Suppressor macrophage treated with lipopolysaccharide for 1 hour (primary cell): Measurements from ENCODE around the gene C1QTNF12.

Experiments used
- DNase-seq, 3 donors: peaks; one replicate each; pipeline ENCODE4 v3.0.0-alpha.2; 2020 to 2022

The C1QTNF12 gene

DNA sequence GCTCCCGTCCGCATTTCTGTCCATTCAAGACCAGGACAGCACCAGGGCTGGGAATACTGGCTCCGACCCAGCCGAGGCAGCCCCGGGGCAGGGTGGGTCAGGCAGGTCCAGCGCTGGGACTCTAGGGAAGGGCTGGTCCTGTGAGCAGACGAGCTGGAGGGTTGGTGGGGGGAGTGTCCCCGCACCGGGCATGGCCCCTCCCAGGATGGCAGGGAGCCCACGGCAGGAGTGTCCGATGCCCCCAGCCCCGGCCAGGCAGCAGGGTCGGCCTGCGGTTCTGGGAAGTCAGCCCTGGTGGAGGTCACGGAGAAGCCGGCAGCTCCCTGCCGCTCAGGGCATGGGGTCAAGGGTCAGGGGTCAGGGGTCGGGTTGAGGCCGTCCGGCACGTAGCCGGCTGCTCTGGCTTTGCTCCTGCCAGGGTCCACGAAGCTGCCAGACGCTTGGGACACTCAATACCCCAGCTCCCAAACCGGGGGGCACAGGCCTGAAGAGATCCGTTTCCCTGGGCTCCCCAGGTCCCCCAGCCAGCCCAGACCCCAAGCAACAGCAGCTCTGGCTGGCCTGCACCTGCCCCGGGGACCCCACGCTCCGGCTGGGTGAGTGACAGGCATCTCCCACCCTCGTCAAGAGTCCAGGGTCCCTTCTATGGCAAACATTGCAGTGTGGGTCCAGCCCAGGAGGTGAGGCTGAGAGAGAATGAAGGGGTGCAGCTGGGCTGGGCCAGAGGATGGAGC lies 6.7 kb downstream of the C1QTNF12 start:
- DNase-seq, result no peak

- DNase-seq, result no peak
These were observed 7.3 kb downstream of the C1QTNF12 start for GRCh38 chr1:1239227-1239613.

- no peak for DNase-seq
These were observed 7.8 kb downstream of the C1QTNF12 start for GRCh38 chr1:1238702-1239178.

- no peak for DNase-seq
These were observed 8.4 kb downstream of the C1QTNF12 start for GRCh38 chr1:1237874-1238701.

DNA sequence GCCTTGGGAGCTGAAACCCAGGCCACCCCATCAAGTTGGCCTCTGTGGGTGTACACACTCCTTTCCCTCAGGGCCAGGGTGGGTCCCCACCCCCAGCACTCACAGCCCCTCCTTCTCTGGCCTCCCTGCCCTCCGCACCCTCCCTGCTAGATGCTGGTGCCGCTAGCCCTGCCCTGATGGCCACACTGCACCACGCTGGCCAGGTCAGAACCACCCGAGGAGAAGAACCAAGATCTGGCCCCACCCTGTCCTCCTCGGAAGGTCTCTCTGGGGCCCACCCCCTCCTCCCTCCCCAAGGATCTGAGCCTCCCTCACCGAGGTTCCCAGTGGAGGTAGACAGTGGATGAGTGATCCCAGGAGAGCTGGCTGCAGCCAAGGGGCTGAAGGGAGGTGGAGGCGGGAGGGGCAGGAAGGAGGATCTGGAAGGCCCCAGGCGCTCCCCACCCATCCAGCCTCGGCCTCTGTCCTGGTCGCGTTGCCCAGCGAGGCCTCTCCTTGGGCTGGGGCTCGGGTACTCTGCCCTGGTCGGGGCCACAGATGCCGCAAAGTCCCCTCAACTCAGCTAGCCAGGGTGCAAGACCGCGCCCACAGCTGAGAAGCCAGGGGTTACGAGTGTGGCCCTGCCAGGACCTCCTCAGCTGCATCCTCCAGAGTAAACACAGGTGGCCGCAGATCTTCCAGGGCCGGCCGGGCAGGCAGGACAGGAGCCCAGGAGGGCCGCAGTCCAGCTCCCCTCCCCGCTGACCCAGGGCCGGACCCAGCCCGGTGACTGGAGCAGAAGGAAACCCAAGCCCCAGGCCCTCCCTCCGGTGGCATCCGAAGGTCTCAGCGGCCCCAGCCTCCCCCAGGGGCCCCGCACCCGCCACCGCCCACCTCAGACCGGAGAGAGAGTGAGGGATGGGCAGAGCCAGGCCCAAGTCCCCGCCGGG lies 9.3 kb downstream of the C1QTNF12 start:
- no peak for DNase-seq

GRCh38 chr1:1236176-1236763 lies 10.3 kb downstream of the C1QTNF12 start:
- no peak for DNase-seq

DNA sequence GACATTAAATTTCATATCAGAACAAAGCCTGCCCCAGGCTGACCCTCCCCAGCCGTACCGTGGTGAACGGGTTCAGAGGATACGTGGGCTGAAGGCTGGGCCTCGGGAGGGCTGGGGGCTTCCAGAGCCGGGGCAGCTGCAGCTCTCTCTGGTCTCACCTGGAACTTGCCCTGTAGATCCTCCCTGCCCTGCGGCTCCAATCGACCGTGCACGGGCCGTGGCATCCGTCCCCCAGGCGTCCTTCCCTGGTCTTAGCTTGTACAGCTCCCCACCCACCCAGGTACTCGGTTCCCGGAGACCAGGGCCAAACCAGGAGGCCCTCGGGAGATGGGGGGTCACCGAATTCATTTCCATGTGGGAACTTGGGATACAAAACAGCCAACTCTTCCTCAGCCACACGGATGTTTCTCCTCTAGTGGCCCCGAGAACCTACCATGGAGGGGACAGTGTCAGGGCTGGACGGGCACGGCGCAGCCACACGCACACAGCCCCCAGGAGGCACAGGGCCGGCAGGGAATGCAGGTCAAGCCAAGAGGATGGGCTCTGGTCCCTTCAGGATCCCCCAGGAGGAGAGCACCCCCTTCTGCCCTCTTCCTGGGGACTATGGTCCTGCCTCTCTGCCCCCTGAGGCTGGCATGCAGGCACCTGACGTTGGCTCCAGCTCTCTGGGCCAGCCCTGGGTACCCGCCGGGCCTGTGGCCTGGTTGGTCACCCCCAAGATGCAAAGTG lies 11.3 kb downstream of the C1QTNF12 start:
- no peak for DNase-seq

DNA sequence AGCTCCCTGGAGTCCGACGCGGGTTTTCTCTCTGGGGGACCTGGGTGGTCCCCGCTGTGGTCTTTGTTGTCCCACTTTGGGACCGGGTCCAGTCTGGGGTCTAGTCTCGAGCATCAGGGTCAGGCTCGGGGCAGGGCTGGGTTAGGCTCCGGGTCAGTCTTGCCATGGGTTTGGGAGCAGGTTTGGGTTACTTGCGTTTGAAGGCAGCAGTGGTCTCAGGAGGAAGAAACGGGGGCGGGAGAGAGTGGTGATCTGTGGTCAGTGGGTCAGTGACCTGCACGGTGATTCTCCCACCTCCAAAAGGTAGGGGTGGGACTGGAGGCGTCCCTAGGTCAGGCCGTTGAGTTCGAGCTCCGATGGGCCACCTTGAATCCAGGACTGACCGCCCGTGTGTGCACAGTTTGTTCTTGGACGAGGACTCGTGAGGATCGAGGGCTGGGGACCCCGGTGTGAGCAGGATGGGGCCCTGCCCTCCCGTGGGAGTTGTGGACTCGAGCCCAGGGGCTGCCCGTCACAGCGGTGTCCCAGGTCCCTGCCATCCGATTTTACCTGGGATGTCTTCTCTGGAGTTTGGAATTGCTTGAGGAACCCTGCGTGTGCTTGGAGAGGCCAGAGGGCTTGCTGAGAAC lies 12.2 kb downstream of the C1QTNF12 start:
- DNase-seq, result no peak

DNA sequence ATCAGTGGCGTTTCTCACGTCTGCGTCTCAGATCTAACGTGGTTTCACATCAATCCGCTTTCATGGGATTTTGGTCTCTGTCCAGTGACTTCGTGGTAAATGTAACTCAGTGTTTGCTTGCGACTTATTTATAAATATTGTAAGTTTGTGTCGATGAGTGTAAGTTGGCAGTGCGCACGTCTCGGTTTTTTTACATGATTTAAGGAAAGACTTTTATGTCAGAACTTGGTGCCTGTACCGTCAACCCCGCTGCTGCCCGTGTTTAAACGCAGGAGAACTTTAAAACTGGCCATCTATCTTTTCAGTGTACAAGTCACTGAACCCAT lies 13.0 kb downstream of the C1QTNF12 start:
- DNase-seq, result no peak

- DNase-seq, result no peak
These were observed 13.5 kb downstream of the C1QTNF12 start for GRCh38 chr1:1232796-1233566.

- DNase-seq, result no peak
These were observed 14.2 kb downstream of the C1QTNF12 start, which contains the start of gene B3GALT6 for GRCh38 chr1:1232208-1232795. TSS of gene B3GALT6 (plus strand) at chr1:1232237. CDS start at chr1:1232279, 42 bp downstream.

GRCh38 chr1:1231400-1232207 lies 14.9 kb downstream of the C1QTNF12 start, which contains the start of gene SDF4:
TSS of gene SDF4 (minus strand) at chr1:1232001. CDS start at chr1:1228772, 3,229 bp downstream.
- DNase-seq, result peak; percentile 98 to 99 (median 99)

GRCh38 chr1:1230656-1231399 lies 15.7 kb downstream of the C1QTNF12 start:
- DNase-seq, result peak; percentile 58 to 79 (median 72)

DNA sequence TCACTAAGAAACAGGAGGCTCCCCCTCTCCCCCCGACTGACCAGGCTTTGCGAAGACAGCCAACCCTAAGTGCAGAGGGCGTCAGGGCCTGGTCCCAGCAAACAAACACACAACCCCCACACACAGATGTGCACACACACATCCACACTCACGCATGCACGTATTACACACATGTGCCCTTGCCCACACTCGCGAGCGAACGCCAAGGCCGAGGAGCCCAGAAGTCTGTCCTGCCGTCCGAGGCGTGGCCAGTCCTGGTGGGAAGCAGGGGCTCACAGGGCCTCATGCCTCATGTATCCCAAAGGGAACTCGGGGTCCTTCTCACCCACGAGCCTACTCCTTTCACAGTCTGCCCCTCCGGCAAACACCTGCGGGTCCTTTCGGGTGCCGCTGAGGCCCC lies 16.8 kb downstream of the C1QTNF12 start:
- no peak for DNase-seq

- no peak for DNase-seq
These were observed 17.8 kb downstream of the C1QTNF12 start for GRCh38 chr1:1228596-1229321.

DNA sequence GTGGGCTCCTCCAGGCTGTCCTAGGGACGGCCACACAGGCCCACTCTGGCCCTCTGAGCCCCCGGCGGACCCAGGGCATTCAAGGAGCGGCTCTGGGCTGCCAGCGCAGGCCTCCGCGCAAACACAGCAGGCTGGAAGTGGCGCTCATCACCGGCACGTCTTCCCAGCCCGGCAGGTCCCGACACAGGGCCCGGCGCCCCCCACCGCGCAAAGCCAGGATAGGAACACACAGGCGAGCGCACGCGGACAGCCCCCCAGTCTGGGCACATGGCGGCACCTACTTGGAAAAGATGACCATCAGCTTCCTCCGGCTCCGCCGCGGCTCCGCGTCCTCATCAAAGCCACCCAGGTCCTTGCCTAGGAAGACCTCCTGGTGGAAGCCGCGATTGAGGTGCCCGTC lies 18.3 kb downstream of the C1QTNF12 start:
- no peak for DNase-seq

DNA sequence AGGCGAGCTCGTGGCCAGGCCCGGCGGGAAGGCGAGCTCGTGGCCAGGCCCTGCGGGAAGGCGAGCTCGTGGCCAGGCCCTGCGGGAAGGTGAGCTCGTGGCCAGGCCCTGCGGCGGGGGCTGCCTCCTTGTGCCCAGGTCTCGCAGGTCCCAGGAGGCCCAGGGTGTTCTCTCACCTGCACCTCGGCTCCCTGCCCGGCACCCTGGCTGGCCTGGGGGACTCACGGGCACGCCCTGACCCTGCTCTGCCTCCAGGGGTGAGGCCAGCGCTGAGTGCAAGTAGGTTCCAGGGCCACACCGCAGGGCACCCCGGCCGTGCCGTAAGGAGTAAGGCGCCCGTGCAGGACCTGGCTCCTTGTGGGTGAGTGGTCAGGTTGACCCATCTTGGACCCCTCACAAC lies 19.1 kb downstream of the C1QTNF12 start:
- DNase-seq, result no peak
